ENCODE data around the gene MTHFR. TPM values are rescaled to one million over a fixed set of nuclear protein-coding genes. Genes with fewer than 3 reads are reported as not detected.

The MTHFR gene
- total RNA-seq, 3 donors from 2014 or later, result 36.6 to 43.2 (median 42.5) TPM

- no peaks in the 10 kb centered on the region for H3K9me3 ChIP-seq
- intact Hi-C loops (cut with DNase I, micrococcal nuclease), result no loop called here
- no peak for TF ChIP-seq CTCF (IDR thresholded peaks at IDR 0.05)
- ATAC-seq (peak; percentile 53), DNase-seq (peak; percentile 90 to 95 (median 91))
- H3K4me1 ChIP-seq (ENCODE audit: low read depth), result peaks cover 42% of the 10 kb centered on the region
- peak overlapping the region; percentile 27 for H3K4me3 ChIP-seq
- H3K36me3 ChIP-seq (ENCODE audit: low read depth), result no peaks in the 10 kb centered on the region
These were observed 2.5 kb downstream of the MTHFR start for GRCh38 chr1:11802973-11803885.

GRCh38 chr1:11802616-11802972, 3.2 kb downstream of the MTHFR start:
- DNase-seq (no peak), ATAC-seq (no peak)
- Histone ChIP-seq H3K9me3 (no peaks in the 10 kb centered on the region), H3K4me1 (ENCODE audit: low read depth) (peaks cover 39% of the 10 kb centered on the region), H3K36me3 (ENCODE audit: low read depth) (no peaks in the 10 kb centered on the region), H3K4me3 (no peak overlapping the region)
- intact Hi-C loops (cut with DNase I, micrococcal nuclease), result no loop called here
- no peak for TF ChIP-seq CTCF (IDR thresholded peaks at IDR 0.05)

DNA sequence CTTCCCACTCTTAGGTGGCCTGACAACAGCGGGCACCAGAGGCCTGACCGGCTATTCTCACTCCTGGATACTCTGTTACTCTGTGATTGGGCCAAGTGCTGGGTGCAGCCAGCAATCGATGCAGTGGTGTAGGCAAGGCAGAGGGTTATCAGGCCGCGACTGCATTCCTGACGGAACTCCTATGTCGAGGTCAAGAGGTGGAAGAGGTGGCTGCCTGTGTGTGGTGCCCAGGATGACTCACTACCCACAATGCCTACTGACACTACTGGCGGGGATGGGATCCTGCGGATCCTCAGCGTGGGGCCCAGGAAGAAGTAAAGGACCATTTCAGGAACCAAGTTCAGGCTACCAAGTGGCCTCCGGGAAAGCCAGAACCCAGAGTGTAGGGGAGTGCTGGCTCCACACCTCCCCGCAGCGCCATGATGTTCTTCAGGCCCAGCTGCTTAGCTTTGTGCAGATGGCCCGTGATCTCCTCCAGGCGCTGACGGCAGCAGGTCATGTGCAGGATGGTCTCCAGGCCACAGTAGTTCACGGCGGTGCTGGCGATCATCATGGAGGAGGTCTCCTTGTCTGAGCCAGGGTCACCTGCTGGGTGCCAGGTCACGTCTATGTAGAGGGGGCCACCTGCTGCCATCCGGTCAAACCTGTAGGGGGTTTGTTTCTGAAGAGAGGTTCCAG, 4.9 kb downstream of the MTHFR start:
- Histone ChIP-seq H3K9me3 (no peaks in the 10 kb centered on the region), H3K4me1 (ENCODE audit: low read depth) (peaks cover 29% of the 10 kb centered on the region), H3K36me3 (ENCODE audit: low read depth) (no peaks in the 10 kb centered on the region), H3K4me3 (no peak overlapping the region)
- no peak for TF ChIP-seq CTCF (IDR thresholded peaks at IDR 0.05)
- intact Hi-C loops (cut with DNase I, micrococcal nuclease), result no loop called here
- DNase-seq (peak in 1 of 3 donors; percentile 17), ATAC-seq (no peak)

GRCh38 chr1:11800391-11800755, 5.4 kb downstream of the MTHFR start:
- Histone ChIP-seq H3K4me3 (no peak overlapping the region), H3K4me1 (ENCODE audit: low read depth) (peaks cover 29% of the 10 kb centered on the region), H3K36me3 (ENCODE audit: low read depth) (no peaks in the 10 kb centered on the region), H3K9me3 (no peaks in the 10 kb centered on the region)
- intact Hi-C loops (cut with DNase I, micrococcal nuclease), result no loop called here
- no peak for ATAC-seq
- TF ChIP-seq CTCF (IDR thresholded peaks at IDR 0.05), result no peak
- DNase-seq, result peak in 1 of 3 donors; percentile 16

DNA sequence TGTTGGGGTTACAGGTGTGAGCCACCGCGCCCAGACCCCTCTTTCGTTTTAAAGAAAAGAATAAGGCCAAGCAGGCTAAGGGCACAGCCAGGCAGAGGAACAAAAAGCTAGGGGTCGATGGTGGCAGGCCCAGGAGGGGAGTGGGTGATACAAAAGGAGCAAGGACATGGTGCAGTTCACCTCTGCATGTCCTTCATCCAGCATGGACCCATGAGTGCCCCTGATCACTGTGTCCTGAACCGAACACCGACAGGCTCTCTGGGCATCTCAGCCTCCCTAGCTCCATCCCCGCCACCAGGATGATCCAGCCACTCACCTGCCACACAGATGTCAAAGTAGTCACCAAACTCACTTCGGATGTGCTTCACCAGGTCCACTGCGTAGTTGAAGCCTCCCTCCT, 5.9 kb downstream of the MTHFR start:
- DNase-seq, result no peak
- no peak for TF ChIP-seq CTCF (IDR thresholded peaks at IDR 0.05)
- Histone ChIP-seq H3K9me3 (no peaks in the 10 kb centered on the region), H3K4me3 (no peak overlapping the region), H3K36me3 (ENCODE audit: low read depth) (no peaks in the 10 kb centered on the region), H3K4me1 (ENCODE audit: low read depth) (peaks cover 27% of the 10 kb centered on the region)
- ATAC-seq, result no peak
- intact Hi-C loops (cut with DNase I, micrococcal nuclease), result no loop called here
